Measurements from ENCODE around the gene STKLD1.

Gene STKLD1

DNA sequence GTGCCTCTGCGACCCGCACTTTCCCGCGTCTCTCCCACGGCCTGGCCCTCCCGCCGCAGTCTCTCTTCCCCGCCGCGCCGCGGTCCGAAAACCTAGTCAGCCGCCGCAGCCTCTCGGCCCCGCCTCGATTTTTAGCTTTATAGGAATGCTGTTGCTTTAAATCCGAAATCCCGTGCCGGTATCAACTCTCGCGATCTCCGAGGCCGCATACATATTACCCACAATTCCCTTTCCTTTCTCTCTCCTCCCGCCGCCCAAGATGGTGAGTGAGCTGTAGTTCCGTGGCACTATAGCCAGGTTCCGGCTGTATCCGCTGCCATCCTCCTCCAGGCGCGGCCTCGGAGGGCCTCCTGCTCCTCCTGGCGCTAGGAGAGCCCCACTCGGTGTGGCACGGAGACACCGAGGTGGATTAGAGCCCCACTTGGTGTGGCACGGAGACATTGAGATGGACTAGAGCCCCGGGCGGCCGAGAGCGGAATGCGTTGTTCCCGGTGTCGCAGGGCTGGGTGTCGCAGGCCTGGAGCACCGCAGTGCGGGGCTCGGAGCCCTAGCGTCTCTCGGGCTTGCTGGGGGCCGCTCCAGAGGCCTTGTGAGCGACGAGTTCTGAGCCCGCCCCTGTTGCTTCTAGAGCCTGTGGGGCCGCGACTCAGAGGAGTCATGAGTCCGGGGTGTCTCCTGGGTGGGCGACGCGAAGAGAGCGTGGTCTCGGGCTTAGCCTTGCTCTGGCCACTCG, 28.0 kb upstream of the STKLD1 start, which contains the start of the genes MED22 and RPL7A:
Gene MED22 (minus strand): TSS at position 147 of the 733 bp plus-strand sequence. CDS start 1,469 bp downstream, outside the sequence.
Gene RPL7A (plus strand): TSS at position 234 of the 733 bp plus-strand sequence. CDS start 26 bp downstream, at position 260.
- TF ChIP-seq JUND (IDR thresholded peaks at IDR 0.05; ENCODE audit: low read depth) = no peak
- in situ Hi-C loops (cut with HindIII; ENCODE audit: low pct_unique_long_range_greater_than_20kb, low sequenced_read_pairs) = no loop called here
- peak; percentile 94 to 98 for DNase-seq (ENCODE audit: low read depth in 1 of 2, low spot score in 1 of 2)

DNA sequence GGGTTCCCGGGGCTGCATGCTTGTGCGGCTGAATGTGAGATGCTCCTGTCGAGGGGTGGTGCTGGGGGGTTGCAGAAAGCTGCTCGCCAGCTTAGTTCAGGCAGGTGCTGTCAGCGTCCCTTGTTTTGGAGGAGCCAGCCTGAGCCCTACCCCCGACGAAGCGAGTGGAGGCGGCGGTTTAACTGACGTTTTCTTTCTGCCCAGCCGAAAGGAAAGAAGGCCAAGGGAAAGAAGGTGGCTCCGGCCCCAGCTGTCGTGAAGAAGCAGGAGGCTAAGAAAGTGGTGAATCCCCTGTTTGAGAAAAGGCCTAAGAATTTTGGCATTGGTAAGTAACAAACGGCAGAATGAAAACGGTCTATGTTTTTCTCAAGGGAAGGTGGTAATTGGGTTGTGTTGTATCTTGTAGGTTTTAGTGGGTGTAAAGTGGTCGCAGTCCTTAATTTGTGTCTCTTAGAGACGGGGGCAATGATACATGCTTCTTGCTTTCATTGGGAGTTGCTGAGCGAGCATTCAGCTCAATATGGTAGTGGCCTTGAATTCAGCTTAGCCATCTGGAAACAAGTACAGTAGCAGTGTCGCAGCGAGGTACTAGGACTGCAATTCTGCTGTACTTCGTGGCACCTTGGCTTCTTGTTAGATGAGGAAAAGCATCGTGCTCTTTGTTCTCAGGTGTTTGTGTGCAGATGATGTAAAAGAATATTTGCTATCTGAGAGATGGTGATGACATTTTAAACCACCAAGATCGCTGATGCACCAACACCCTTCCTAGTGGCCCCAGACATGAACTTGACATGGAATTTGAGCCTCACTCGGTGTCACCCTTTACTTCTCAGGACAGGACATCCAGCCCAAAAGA, 27.2 kb upstream of the STKLD1 start:
- DNase-seq (ENCODE audit: low read depth in 1 of 2, low spot score in 1 of 2) = no peak
- in situ Hi-C loops (cut with HindIII; ENCODE audit: low pct_unique_long_range_greater_than_20kb, low sequenced_read_pairs) = no loop called here
- no peak for TF ChIP-seq JUND (IDR thresholded peaks at IDR 0.05; ENCODE audit: low read depth)

DNA sequence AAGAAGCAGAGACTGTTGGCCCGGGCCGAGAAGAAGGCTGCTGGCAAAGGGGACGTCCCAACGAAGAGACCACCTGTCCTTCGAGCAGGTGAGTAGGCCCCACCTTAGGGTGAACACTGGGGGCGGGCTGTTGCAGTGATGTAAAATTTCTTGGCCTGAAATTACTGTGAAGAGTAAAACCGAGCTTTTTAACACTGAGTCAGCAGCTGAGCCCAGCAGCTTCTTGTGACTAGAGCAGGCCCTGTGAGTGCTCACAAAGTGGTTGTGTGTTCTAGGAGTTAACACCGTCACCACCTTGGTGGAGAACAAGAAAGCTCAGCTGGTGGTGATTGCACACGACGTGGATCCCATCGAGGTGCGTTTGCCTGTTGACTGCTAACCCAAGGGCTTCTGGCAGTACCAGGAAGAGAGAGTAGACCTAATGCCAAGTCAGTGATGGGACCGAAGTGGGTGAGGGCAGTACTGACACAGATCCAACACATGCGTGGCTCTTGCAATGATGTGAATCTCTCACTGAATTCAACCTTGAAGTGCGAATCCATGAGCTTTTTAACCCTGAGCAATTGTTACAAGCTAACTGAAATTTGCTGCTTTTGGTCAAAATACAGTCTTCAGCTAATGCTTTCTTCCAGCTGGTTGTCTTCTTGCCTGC, 26.1 kb upstream of the STKLD1 start:
- no peak for DNase-seq (ENCODE audit: low read depth in 1 of 2, low spot score in 1 of 2)
- TF ChIP-seq JUND (IDR thresholded peaks at IDR 0.05; ENCODE audit: low read depth) = no peak
- in situ Hi-C loops (cut with HindIII; ENCODE audit: low pct_unique_long_range_greater_than_20kb, low sequenced_read_pairs) = no loop called here

DNA sequence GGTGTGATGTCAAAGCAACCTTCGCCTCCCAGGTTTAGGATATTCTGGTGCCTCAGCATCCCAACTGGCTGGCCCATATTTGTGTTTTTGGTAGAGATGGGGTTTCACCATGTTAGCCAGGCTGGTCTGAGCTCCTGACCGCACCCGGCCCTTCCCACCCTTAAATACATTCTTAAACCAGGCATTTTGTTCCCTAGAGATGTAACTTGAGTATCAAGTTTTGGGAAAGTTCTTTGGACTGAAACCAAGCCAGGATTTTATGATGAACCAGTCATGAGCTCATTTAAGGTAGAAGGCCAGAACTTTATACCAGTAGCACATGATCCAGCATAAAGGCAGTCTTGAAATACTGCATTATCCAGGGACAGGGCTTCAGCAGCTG, 24.6 kb upstream of the STKLD1 start:
- DNase-seq (ENCODE audit: low read depth in 1 of 2, low spot score in 1 of 2) = no peak

DNA sequence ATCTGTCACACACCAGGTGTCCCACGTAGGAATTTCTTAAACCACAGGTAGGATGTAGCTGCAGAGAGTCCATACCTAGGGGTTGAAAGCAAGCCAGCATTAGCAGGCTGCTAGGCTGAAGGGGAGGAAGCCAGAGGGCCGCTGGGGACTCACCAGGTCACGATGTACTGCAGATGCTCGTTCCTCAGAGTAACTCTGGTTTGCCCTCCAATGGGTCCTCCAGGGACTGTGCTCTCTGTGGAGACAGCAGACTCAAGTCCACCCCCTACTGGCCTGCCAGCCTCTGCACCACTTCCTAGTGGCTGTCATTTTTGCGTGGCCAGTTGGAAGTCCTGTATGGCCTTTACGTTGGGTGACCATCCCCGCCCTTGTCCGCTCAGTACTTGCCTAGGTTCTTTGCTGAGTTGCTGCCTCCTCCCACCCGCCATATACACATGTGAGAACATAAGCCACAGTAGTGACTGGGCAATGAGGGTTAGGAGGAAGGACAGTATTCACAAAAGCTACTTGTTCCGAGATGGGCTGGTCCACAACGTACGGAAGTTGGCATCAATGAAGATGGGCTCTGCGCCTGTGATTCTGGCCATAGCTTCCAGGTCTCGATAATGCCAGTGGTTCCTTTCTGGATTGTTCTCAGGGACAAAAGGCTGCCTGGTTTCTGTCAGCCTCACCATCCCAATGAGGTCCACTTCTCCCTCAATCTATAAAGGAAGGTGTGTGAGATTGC, 24.1 kb upstream of the STKLD1 start:
- in situ Hi-C loops (cut with HindIII; ENCODE audit: low pct_unique_long_range_greater_than_20kb, low sequenced_read_pairs) = no loop called here
- TF ChIP-seq JUND (IDR thresholded peaks at IDR 0.05; ENCODE audit: low read depth) = no peak
- DNase-seq (ENCODE audit: low read depth in 1 of 2, low spot score in 1 of 2) = peak in 1 of 2 experiments; percentile 78

More for the DNA sequence above, 24.6 kb upstream of the STKLD1 start:
- TF ChIP-seq JUND (IDR thresholded peaks at IDR 0.05; ENCODE audit: low read depth) = no peak
- in situ Hi-C loops (cut with HindIII; ENCODE audit: low pct_unique_long_range_greater_than_20kb, low sequenced_read_pairs) = no loop called here

DNA sequence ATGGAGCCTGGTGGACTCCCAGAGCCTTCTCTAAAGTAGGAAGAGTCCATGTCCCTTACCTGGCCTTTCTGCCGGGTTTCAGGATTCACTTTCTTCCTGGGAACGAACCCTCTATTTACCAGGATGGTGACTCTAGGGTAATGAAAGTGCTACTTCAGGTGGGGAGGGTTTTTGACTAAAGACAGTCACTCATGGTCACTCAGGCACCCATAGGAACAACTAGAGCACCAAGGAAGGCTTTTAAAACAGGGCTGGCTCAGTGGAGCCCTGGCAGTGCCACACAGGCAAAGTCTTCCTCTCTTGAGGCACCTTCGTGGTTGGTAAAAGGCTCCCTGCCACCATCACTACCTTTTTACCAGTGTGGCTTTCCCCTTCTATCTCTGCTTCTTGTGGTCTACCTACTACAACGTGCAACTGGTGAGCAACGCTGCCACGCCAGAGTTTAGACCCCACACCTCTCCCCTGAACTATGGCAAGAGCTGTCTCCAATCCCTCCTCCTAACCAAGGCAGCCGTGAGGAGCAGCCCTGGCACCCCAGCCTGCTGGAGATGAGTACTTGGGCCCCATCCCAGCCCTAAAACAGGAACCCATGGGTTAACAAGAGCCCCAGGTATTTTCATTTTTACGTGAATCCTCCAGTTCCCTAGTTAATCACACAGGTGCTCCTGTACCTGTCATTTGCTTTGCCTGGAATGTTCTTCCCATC, 23.4 kb upstream of the STKLD1 start:
- in situ Hi-C loops (cut with HindIII; ENCODE audit: low pct_unique_long_range_greater_than_20kb, low sequenced_read_pairs) = no loop called here
- no peak for TF ChIP-seq JUND (IDR thresholded peaks at IDR 0.05; ENCODE audit: low read depth)
- DNase-seq (ENCODE audit: low read depth in 1 of 2, low spot score in 1 of 2) = no peak

DNA sequence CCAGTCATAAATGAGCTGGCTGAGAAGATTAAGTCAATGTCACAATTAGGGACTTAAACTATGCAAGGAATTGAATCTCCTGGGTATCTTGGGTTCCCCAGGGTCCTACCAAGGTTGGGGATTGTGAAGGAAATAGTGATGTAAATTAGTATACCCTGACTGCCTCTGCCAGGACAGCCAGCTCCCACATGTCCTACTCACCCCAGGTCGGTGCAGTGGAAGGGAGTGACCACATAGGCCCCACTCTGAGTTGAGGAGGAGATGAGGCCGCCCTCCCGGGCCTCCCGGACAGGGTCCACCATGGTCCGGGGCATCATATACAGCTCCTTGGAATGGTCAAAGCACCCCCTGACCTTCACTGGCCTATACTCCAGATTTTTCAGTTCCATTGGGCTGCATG, 22.6 kb upstream of the STKLD1 start:
- in situ Hi-C loops (cut with HindIII; ENCODE audit: low pct_unique_long_range_greater_than_20kb, low sequenced_read_pairs) = no loop called here
- no peak for DNase-seq (ENCODE audit: low read depth in 1 of 2, low spot score in 1 of 2)
- no peak for TF ChIP-seq JUND (IDR thresholded peaks at IDR 0.05; ENCODE audit: low read depth)

DNA sequence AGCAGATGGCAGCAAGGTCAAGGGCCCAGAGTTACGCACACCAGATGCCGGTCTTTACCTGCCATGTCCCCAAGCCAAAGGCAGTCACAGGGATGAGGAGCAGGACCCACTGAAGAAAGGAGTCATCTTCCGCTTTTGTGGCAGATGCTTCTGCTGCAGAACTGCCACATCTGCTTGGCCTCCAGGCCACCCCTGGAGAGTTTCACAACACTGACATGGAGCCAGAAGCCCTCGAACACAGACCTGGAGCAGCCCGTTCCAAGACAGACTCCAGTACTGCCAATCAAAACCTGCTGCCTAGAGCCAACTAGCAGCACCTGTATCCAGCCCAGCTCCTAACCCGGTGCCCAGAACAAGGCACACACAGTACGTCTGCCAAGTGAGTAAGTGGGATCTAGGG, 21.4 kb upstream of the STKLD1 start:
- no peak for DNase-seq (ENCODE audit: low read depth in 1 of 2, low spot score in 1 of 2)
- in situ Hi-C loops (cut with HindIII; ENCODE audit: low pct_unique_long_range_greater_than_20kb, low sequenced_read_pairs) = no loop called here
- no peak for TF ChIP-seq JUND (IDR thresholded peaks at IDR 0.05; ENCODE audit: low read depth)

DNA sequence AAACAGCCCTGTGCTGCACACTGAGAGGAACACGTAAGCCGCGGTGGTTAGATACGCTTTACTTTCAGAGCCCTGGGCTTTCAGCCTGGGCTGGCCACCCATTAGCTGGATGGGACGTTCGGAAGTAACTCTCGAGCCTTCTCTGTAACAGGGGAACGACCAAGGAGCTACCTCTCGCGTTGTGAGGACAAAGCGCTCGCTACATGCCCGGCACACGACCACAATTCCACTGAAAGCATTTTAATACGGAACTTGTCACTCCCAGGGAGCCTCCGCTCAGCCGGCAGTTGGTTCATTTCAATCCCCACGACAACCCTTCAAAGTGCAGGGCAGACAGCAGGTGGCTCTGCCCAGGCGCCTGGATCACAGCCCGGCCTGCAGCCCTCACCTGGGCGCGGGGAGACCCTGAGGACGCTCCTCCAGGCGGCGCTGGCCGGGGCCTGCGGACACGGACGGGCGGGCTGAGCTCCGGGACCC, 20.2 kb upstream of the STKLD1 start:
- in situ Hi-C loops (cut with HindIII; ENCODE audit: low pct_unique_long_range_greater_than_20kb, low sequenced_read_pairs) = no loop called here
- DNase-seq (ENCODE audit: low read depth in 1 of 2, low spot score in 1 of 2) = peak in 1 of 2 experiments; percentile 46
- TF ChIP-seq JUND (IDR thresholded peaks at IDR 0.05; ENCODE audit: low read depth) = no peak

DNA sequence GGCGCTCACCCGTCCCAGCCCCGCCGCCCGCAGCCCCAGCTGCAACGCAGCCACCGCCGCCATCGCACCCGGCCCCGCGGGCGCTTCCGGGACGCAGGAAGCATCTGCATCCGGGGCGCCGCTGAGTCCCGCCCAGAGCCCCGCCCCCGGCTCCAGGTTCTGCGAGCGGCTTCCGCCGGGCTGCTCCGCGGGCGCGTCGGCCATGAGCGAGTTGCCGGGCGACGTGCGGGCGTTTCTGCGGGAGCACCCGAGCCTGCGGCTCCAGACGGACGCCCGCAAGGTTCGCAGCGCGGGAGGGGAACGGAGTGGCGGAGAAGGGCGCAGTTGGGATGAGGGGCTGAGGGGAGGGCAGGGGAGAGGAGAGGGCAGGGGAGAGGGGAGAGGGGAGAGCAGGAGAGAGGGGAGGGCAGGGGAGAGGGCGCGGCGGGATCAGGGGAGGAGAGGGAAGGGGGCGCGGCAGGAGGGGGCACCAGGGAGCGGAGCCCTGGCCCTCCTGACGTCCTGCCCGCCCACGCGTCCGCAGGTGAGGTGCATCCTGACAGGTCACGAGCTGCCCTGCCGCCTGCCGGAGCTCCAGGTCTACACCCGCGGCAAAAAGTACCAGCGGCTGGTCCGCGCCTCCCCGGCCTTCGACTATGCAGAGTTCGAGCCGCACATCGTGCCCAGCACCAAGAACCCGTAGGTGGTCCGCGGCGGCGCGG, 19.6 kb upstream of the STKLD1 start, which contains the start of the genes SURF1 and SURF2:
Gene SURF1 (minus strand): TSS at position 97 of the 701 bp plus-strand sequence. CDS start 34 bp downstream, at position 63.
Gene SURF2 (plus strand): TSS at position 160 of the 701 bp plus-strand sequence. CDS start 43 bp downstream, at position 203.
- peak; percentile 91 to 92 for DNase-seq (ENCODE audit: low read depth in 1 of 2, low spot score in 1 of 2)
- no peak for TF ChIP-seq JUND (IDR thresholded peaks at IDR 0.05; ENCODE audit: low read depth)
- in situ Hi-C loops (cut with HindIII; ENCODE audit: low pct_unique_long_range_greater_than_20kb, low sequenced_read_pairs) = no loop called here

DNA sequence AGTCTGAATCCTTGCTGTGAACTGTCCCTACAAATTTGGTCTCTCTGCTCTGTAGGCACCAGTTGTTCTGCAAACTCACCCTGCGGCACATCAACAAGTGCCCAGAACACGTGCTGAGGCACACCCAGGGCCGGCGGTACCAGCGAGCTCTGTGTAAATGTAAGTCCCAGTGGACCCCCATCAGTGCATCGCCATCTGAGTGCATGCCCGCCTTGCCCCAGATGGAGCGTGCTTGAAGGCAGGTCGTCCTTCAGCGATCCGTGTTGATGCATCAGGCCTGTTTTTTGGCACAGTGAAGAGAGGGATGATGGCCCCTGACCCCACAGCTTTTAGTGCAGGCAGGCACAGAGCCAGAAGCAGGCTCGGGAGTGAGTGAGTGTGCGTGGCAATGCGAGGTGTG, 18.5 kb upstream of the STKLD1 start:
- no peak for DNase-seq (ENCODE audit: low read depth in 1 of 2, low spot score in 1 of 2)
- in situ Hi-C loops (cut with HindIII; ENCODE audit: low pct_unique_long_range_greater_than_20kb, low sequenced_read_pairs) = no loop called here
- no peak for TF ChIP-seq JUND (IDR thresholded peaks at IDR 0.05; ENCODE audit: low read depth)

Data from T47D (cell line).